Stimulated activated naive CD4-positive, alpha-beta T cell (primary cell): ENCODE measurements around the gene DLGAP1.

ENCODE experiments used
- DNase-seq, 6 experiments: peaks; one replicate each; lab custom pipeline; 2025; lab: John Stamatoyannopoulos, UW

DLGAP1 gene

GRCh38 chr18:3932276-3932675, 522.8 kb downstream of the DLGAP1 start:
- no peak for DNase-seq

DNA sequence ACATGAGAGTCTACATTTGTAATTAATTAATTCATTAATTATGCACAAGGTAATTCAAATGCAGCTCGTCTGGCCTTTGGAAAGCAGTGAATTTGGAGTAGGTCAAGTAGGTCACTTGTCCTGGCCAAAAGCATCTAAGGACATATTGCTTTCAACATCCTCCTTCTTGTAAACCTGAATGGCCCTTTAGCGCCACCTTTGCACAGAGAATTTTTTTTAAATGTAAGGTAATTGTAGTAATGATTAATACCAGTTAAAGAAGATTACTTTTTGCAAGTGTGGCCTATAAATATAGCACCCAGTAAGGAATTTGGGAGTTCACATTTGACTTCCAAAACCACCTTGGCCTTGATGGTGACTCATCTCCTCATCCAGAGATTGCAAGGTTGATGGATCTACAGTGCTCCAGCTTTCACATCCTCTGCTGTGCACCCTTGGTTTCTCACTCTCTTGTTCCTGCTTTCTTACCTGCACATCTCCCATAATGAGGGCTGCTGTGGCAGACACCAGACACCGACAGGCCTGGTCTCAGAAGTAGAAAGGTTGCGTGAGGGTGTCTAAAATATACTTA, 523.5 kb downstream of the DLGAP1 start:
- DNase-seq, result no peak

DNA sequence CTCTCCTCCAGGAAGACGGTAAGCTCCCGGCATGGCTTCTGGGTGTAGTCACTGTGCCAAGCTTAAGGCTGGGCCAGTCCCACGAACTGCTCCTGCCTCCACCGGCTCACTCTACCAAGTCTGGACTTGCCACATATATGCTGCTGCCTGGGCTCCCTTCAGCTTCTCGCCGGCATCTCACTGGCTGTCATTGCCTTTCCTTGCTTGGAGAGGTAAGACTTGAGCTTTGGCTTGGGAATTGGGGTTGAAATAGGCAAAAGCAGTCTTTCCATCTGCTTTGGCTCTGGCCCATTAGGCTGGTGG, 524.1 kb downstream of the DLGAP1 start:
- DNase-seq, result no peak

DNA sequence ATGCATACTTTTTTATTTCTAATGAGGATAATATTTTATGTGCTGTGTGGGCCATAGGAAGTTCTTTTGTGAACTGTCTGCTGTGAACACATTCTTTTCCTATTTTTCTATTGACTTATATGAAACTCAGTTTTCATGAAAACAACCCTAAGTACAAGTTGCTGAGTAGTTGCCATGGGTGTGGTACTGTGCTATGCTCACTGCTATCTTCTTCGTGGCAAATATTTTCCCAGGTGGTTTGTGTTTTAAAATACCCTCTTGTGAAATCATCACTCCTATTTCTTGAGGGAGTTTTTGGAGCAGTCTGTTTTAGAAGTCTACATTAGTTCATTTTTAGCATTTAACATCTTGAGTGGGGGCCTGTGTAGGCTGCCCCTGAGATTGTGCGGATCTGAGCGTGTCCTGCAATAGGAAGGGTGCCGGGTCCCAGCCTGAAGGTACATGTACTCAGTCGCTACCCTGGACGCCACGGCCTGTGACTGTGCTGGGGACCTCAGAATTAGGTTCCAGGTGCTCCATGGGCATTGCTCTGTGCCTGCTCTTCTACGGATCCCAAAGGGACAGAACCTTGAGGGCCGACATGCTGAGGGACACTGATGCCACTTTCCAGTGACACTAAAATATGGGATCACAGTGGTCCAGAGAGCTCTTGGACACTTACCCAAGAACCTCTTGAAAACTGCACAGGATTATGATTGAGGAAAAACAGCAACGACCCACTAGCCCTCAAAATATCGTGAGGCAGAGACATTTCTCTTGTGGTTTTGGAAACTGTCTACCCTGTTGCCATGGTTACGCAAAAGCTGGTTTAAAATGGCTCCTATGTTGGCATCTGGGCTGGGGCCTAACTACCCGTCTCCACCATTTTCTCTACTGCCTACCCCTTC, 524.7 kb downstream of the DLGAP1 start:
- no peak for DNase-seq

DNA sequence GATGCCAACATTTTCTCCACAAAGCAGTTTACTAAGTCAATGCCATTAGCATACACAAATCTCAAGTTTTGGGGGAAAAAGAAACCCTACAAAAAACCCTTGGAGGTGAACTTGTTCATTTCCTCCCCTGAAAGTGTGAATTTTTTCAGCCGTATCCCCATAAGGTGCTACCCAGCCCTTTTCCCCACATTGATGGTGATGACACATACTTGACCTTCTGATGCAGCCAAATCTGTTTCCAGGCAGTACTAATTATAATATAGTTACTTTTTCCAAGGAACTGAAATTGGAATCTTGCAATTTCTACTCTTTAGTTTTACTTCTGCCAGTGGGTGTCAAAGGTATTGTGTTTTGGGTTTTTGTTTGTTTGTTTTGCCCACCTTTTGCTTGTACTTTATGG, 530.7 kb downstream of the DLGAP1 start:
- DNase-seq, result no peak

GRCh38 chr18:3923750-3924149, 531.4 kb downstream of the DLGAP1 start:
- no peak for DNase-seq

- no peak for DNase-seq
Measured at GRCh38 chr18:3921826-3922225, 533.3 kb downstream of the DLGAP1 start.

DNA sequence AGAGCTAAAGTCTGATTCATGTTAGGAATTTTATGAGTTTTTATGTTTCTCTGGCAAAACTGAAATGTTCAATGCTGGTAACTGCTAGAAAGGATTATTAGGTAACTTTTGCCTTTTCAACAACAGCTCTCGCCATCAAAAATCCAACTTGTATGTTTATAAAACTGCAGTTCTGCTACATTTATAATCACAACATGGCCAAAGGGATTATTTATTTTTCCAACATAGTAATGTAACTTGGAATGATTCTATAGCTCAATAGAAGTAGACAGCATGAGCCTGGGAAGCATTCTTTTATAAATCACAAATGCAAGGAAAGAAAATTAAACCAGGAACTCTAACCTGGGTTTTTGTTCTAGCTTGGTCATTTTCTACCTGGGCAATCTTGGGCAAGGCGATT, 534.3 kb downstream of the DLGAP1 start:
- DNase-seq, result no peak

GRCh38 chr18:3919396-3920061, 535.6 kb downstream of the DLGAP1 start:
- no peak for DNase-seq

DNA sequence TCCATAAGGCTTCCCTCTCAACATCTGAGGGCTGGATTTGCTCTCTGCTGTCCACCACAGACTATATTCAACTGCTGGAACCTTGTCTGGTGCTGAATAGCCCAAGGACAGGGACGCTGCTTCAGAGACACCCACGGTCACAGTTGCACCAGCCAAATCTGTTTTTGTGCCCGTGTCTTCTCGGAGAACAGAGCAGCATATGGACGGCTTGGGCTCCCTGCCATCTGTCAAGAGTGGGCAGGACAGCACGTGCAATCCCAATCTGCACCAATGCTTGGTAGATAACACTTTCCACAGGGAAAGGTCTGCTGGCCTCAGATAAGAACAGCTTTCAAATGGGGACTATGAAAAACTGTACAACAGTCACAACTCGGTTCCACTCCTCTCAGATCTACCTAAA, 539.0 kb downstream of the DLGAP1 start:
- no peak for DNase-seq

DNA sequence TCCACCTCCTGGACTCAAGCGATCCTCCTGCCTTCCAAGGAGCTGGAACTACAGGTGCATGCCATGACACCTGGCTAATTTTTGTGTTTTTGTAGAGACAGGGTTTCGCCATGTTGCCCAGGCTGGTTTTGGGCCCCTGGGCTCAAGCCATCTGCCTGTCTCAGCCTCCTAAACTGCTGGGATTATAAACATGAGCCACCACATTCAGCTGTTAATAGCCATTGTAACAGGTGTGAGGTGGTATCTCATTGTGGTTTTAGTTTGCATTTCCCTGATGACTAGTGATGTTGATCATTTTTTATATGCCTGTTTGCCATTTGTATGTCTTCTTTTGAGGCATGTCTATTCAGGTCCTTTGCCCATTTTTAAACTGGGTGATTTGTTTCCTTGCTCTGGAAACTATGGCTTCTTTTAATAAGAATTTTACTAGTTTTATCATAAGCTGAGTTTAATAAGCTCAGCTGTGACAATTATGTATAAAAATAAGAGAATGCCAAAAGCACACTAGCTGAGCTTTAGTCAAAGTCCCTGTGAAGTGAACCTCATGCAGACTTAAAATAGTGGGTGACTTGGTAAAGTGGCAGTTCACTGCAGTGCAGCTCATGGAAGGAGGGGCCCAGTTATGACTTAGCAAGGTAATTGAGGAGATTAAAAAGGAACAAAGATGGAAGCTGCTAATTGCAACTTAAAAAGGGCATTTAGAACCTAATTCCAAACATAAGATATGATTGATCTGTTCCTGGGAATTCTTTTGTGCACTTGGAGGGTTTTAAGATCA, 540.1 kb downstream of the DLGAP1 start:
- DNase-seq, result no peak

DNA sequence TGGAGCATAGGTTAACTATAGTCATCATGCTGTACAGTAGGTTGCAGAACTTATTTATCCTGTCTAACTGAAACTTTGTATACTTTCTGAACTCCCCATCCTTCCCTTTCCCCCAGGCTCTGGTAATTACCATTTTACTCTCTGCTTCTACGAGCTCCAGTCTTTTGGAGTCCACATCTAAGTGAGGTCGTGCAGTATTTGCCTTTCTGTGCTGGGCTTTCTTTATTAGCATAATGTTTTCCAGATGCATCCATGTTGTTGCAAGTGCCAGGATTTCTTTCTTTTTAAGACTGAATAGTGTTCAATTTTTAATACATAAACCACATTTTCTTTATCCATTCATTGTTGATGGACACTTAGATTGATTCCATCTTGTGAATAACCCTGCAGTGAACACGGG, 541.0 kb downstream of the DLGAP1 start:
- no peak for DNase-seq

DNA sequence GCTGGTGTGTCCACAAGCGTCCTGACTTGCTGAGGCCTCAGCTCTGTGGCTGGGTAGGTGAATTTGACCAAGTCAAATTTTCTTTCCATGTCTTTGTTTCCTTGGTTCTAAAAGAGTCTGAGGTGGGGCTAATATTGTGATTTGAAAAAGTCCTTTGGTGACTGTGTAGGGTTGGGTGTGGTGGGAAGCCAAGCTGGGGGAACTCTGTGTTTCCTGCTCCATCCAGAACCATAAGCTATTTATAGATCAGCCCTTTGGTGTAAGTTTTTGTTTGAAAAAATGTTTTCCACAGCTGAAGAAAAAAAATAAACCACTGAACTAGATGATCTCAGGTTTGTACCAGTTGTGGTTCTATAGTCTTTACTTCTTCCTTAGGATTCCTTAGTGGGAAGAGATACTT, 542.4 kb downstream of the DLGAP1 start:
- DNase-seq, result no peak

DNA sequence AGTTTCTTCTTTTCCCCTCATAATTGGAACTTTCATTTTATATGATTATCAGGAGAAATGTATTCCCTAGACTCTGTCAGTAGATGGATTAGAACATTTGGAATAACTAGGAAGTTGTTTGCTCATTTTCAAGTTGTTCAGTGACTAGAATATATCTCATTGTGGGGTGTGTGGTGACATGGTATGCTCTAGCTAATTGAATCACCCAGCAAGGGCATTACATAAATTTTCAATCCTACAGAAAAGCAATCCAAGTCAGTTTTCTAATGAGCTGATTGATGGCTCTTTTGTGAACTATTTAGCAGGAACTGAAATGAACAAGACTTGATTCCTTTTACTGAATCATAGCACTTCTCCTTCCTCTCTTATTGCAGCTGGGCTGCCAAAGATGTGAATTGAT, 543.7 kb downstream of the DLGAP1 start:
- no peak for DNase-seq

- DNase-seq, result no peak
Measured at GRCh38 chr18:3910512-3910911, 544.6 kb downstream of the DLGAP1 start.

GRCh38 chr18:3907955-3908354, 547.2 kb downstream of the DLGAP1 start:
- no peak for DNase-seq

DNA sequence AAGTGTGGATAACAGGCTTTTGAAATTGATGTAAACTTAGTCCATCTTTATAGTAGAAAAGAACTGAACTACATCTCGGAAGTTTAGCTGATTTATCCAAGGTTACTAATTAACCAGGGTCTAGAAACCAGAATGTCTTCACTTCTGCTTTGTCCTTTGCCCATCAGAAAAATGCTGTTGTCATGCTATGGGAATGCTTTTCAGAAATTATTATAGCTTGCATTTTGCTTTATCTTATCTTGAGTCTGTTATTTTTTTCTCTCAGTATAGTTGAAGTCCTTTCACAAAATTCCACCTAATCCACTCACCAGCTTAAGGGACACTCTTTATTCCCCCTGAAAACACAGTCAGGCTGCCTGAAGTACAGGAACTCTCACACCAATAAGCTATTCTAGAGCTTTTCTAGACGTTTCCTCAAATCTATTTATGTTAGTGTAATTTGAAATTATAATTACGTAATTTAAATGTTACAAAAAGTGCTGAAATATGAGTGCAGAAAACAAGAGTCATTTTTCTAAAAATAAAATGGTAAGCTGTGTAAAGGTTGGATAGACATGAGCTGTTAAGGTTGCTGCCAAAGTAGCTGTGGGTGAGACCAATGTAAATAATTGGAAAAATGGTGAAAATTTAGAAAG, 548.9 kb downstream of the DLGAP1 start:
- DNase-seq, result no peak

DNA sequence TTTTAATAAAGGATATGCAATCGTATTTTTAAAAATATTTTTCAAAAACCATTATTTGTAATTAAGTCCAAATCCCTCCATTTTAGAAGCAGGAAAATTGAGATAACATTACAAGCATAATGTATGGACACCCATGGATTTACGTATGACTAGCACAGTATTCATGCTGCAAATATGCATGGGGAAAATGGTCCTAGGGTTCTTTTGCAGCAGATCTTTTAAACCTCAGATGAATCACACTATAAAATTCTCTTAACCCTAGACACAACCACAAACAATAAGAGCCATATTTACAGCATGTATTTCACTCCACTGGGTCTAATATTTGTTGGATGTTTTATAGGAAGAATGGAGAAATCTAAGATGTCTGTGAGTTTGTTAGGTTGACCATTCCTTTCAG, 551.8 kb downstream of the DLGAP1 start:
- no peak for DNase-seq

- no peak for DNase-seq
Measured at GRCh38 chr18:3902676-3903075, 552.4 kb downstream of the DLGAP1 start.

GRCh38 chr18:3901811-3902210, 553.3 kb downstream of the DLGAP1 start:
- DNase-seq, result no peak

- DNase-seq, result no peak
Measured at GRCh38 chr18:3901042-3901441, 554.1 kb downstream of the DLGAP1 start.

GRCh38 chr18:3900327-3900726, 554.8 kb downstream of the DLGAP1 start:
- no peak for DNase-seq
